IPS-15b (cell line): ENCODE measurements around the gene PVR.

Experiments
- H3K27me3 ChIP-seq: one replicate; pipeline ENCODE4 v1.6.1; 2013; ENCODE audit warnings: low read length; ENCODE audit not compliant: control insufficient read depth, insufficient read depth
- H3K36me3 ChIP-seq: one replicate; pipeline ENCODE4 v1.6.1; 2013; ENCODE audit warnings: low read length; ENCODE audit not compliant: control insufficient read depth, insufficient read depth
- H3K4me1 ChIP-seq: one replicate; pipeline ENCODE4 v1.6.1; 2013; ENCODE audit warnings: mild to moderate bottlenecking, low read length; ENCODE audit not compliant: control insufficient read depth, insufficient read depth
- H3K4me3 ChIP-seq: one replicate; pipeline ENCODE4 v1.5.1; 2013; ENCODE audit warnings: low read depth, low read length
- H3K9ac ChIP-seq: one replicate; pipeline ENCODE4 v1.6.1; 2013; ENCODE audit warnings: low read depth, mild to moderate bottlenecking, low read length
- H3K9me3 ChIP-seq: one replicate; pipeline ENCODE4 v1.6.1; 2013; ENCODE audit warnings: mild to moderate bottlenecking, low read length; ENCODE audit not compliant: control insufficient read depth, insufficient read depth

PVR gene

GRCh38 chr19:44653343-44653742 is 9.6 kb downstream of the PVR start:
- Histone ChIP-seq H3K9ac (no peak overlapping the region), H3K9me3 (no peaks in the 10 kb centered on the region), H3K4me1 (no peaks in the 10 kb centered on the region), H3K27me3 (no peaks in the 10 kb centered on the region), H3K36me3 (peaks cover 46% of the 10 kb centered on the region), H3K4me3 (no peak overlapping the region)

- no peaks in the 10 kb centered on the region for H3K4me1 ChIP-seq
- H3K9ac ChIP-seq: no peak overlapping the region
- no peak overlapping the region for H3K4me3 ChIP-seq
- no peaks in the 10 kb centered on the region for H3K27me3 ChIP-seq
- H3K36me3 ChIP-seq: peaks cover 51% of the 10 kb centered on the region
- no peaks in the 10 kb centered on the region for H3K9me3 ChIP-seq
These were observed 10.5 kb downstream of the PVR start for GRCh38 chr19:44653977-44654774.

GRCh38 chr19:44657211-44657921 is 13.7 kb downstream of the PVR start:
- H3K4me3 ChIP-seq: no peak overlapping the region
- H3K9me3 ChIP-seq: no peaks in the 10 kb centered on the region
- no peaks in the 10 kb centered on the region for H3K27me3 ChIP-seq
- H3K4me1 ChIP-seq: no peaks in the 10 kb centered on the region
- peaks cover 48% of the 10 kb centered on the region for H3K36me3 ChIP-seq
- no peak overlapping the region for H3K9ac ChIP-seq

GRCh38 chr19:44658069-44658733 is 14.5 kb downstream of the PVR start:
- Histone ChIP-seq H3K9me3 (no peaks in the 10 kb centered on the region), H3K36me3 (peaks cover 49% of the 10 kb centered on the region)

GRCh38 chr19:44660081-44660480 is 16.4 kb downstream of the PVR start:
- no peaks in the 10 kb centered on the region for H3K4me1 ChIP-seq
- H3K9me3 ChIP-seq: no peaks in the 10 kb centered on the region
- H3K27me3 ChIP-seq: no peaks in the 10 kb centered on the region
- no peak overlapping the region for H3K9ac ChIP-seq
- no peak overlapping the region for H3K4me3 ChIP-seq
- H3K36me3 ChIP-seq: peaks cover 45% of the 10 kb centered on the region

More at GRCh38 chr19:44658069-44658733, 14.5 kb downstream of the PVR start:
- H3K4me3 ChIP-seq: no peak overlapping the region
- H3K27me3 ChIP-seq: no peaks in the 10 kb centered on the region
- H3K4me1 ChIP-seq: no peaks in the 10 kb centered on the region
- H3K9ac ChIP-seq: no peak overlapping the region

GRCh38 chr19:44661205-44661604 is 17.5 kb downstream of the PVR start:
- no peaks in the 10 kb centered on the region for H3K9me3 ChIP-seq
- H3K4me1 ChIP-seq: no peaks in the 10 kb centered on the region

GRCh38 chr19:44661904-44662303 is 18.2 kb downstream of the PVR start:
- peaks cover 37% of the 10 kb centered on the region for H3K36me3 ChIP-seq
- no peak overlapping the region for H3K4me3 ChIP-seq
- H3K9ac ChIP-seq: no peak overlapping the region
- H3K4me1 ChIP-seq: no peaks in the 10 kb centered on the region
- no peaks in the 10 kb centered on the region for H3K9me3 ChIP-seq
- no peaks in the 10 kb centered on the region for H3K27me3 ChIP-seq

More at GRCh38 chr19:44661205-44661604, 17.5 kb downstream of the PVR start:
- H3K27me3 ChIP-seq: no peaks in the 10 kb centered on the region
- no peak overlapping the region for H3K9ac ChIP-seq
- no peak overlapping the region for H3K4me3 ChIP-seq
- H3K36me3 ChIP-seq: peaks cover 41% of the 10 kb centered on the region

DNA sequence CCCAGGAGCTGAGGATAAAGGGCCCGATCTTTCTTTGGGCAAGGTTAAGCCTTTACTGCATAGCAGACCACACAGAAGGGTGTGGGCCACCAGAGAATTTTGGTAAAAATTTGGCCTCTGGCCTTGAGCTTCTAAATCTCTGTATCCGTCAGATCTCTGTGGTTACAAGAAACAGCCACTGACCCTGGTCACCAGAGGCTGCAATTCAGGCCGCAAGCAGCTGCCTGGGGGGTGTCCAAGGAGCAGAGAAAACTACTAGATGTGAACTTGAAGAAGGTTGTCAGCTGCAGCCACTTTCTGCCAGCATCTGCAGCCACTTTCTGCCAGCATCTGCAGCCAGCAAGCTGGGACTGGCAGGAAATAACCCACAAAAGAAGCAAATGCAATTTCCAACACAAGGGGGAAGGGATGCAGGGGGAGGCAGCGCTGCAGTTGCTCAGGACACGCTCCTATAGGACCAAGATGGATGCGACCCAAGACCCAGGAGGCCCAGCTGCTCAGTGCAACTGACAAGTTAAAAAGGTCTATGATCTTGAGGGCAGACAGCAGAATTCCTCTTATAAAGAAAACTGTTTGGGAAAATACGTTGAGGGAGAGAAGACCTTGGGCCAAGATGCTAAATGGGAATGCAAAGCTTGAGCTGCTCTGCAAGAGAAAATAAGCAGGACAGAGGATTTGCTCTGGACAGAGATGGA is 19.1 kb downstream of the PVR start:
- H3K4me3 ChIP-seq: no peak overlapping the region
- H3K4me1 ChIP-seq: no peaks in the 10 kb centered on the region
- H3K9ac ChIP-seq: no peak overlapping the region
- H3K9me3 ChIP-seq: no peaks in the 10 kb centered on the region
- peaks cover 35% of the 10 kb centered on the region for H3K36me3 ChIP-seq
- no peaks in the 10 kb centered on the region for H3K27me3 ChIP-seq

- Histone ChIP-seq H3K4me1 (no peaks in the 10 kb centered on the region), H3K4me3 (no peak overlapping the region), H3K9ac (no peak overlapping the region), H3K36me3 (peaks cover 24% of the 10 kb centered on the region), H3K9me3 (no peaks in the 10 kb centered on the region), H3K27me3 (no peaks in the 10 kb centered on the region)
These were observed 20.3 kb downstream of the PVR start for GRCh38 chr19:44663996-44664395.

GRCh38 chr19:44664976-44665375 is 21.3 kb downstream of the PVR start:
- Histone ChIP-seq H3K4me1 (no peaks in the 10 kb centered on the region), H3K9me3 (no peaks in the 10 kb centered on the region)

GRCh38 chr19:44666852-44667556 is 23.3 kb downstream of the PVR start:
- peaks cover 9% of the 10 kb centered on the region for H3K36me3 ChIP-seq
- H3K4me1 ChIP-seq: no peaks in the 10 kb centered on the region
- H3K9ac ChIP-seq: no peak overlapping the region
- H3K27me3 ChIP-seq: no peaks in the 10 kb centered on the region
- H3K9me3 ChIP-seq: no peaks in the 10 kb centered on the region
- no peak overlapping the region for H3K4me3 ChIP-seq

More at GRCh38 chr19:44664976-44665375, 21.3 kb downstream of the PVR start:
- Histone ChIP-seq H3K4me3 (no peak overlapping the region), H3K36me3 (peaks cover 15% of the 10 kb centered on the region), H3K27me3 (no peaks in the 10 kb centered on the region), H3K9ac (no peak overlapping the region)
